ENCODE results near the gene USP5.
"Not testable (repeated sequence)": the region's sequence is repeated elsewhere in the genome, so short reads cannot be mapped to it uniquely, and the experiment has no call there.

Gene USP5

GRCh38 chr12:6854036-6854435, 2.1 kb downstream of the USP5 start:
- H3K9me3 Mint-ChIP-seq: no peaks in the 10 kb centered on the region
- H3K36me3 Mint-ChIP-seq (ENCODE audit: low read depth): peaks cover 62% of the 10 kb centered on the region
- no peaks in the 10 kb centered on the region for H3K27me3 Mint-ChIP-seq
- intact Hi-C loops (cut with micrococcal nuclease): no loop called here
- no peak overlapping the region for H3K4me3 Mint-ChIP-seq
- H3K27ac Mint-ChIP-seq: no peak overlapping the region
- peaks cover 28% of the 10 kb centered on the region for H3K4me1 Mint-ChIP-seq (ENCODE audit: low read depth)

GRCh38 chr12:6855322-6855721, 3.4 kb downstream of the USP5 start:
- no peaks in the 10 kb centered on the region for H3K27me3 Mint-ChIP-seq

GRCh38 chr12:6858799-6859198, 6.8 kb downstream of the USP5 start:
- Mint-ChIP-seq H3K27me3 (no peaks in the 10 kb centered on the region), H3K36me3 (ENCODE audit: low read depth) (peaks cover 91% of the 10 kb centered on the region), H3K4me1 (ENCODE audit: low read depth) (peaks cover 6% of the 10 kb centered on the region), H3K9me3 (no peaks in the 10 kb centered on the region), H3K4me3 (no peak overlapping the region), H3K27ac (no peak overlapping the region)
- intact Hi-C loops (cut with micrococcal nuclease): no loop called here

More at GRCh38 chr12:6855322-6855721, 3.4 kb downstream of the USP5 start:
- intact Hi-C loops (cut with micrococcal nuclease): no loop called here
- Mint-ChIP-seq H3K4me1 (ENCODE audit: low read depth) (peaks cover 23% of the 10 kb centered on the region), H3K4me3 (no peak overlapping the region), H3K36me3 (ENCODE audit: low read depth) (peaks cover 75% of the 10 kb centered on the region), H3K9me3 (no peaks in the 10 kb centered on the region), H3K27ac (no peak overlapping the region)

- intact Hi-C loops (cut with micrococcal nuclease): no loop called here
- Mint-ChIP-seq H3K27me3 (no peaks in the 10 kb centered on the region), H3K27ac (no peak overlapping the region), H3K4me1 (ENCODE audit: low read depth) (no peaks in the 10 kb centered on the region), H3K4me3 (no peak overlapping the region), H3K9me3 (no peaks in the 10 kb centered on the region), H3K36me3 (ENCODE audit: low read depth) (peaks cover 97% of the 10 kb centered on the region)
Measured at GRCh38 chr12:6860116-6860515, 8.2 kb downstream of the USP5 start.

- no peaks in the 10 kb centered on the region for H3K9me3 Mint-ChIP-seq
- H3K4me1 Mint-ChIP-seq (ENCODE audit: low read depth): peaks cover under 1% of the 10 kb centered on the region
- no peak overlapping the region for H3K27ac Mint-ChIP-seq
- intact Hi-C loops (cut with micrococcal nuclease): no loop called here
- peaks cover 98% of the 10 kb centered on the region for H3K36me3 Mint-ChIP-seq (ENCODE audit: low read depth)
- H3K4me3 Mint-ChIP-seq: no peak overlapping the region
- no peaks in the 10 kb centered on the region for H3K27me3 Mint-ChIP-seq
Measured at GRCh38 chr12:6860942-6861341, 9.0 kb downstream of the USP5 start.

DNA sequence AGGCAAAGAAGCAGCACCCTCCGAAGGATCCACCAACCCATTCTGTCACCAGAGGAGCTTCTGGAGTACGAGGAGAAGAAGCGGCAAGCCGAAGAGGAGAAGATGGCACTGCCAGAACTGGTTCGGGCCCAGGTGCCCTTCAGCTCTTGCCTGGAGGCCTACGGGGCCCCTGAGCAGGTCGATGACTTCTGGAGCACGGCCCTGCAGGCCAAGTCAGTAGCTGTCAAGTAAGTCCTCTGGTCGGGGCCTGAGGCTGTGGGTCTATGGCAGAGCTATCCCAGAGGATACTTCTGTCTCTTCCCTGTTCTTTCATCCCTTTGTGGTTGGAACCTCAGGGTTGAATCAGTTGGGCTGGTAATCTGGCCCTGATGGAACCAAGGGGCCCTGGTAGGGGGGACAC, 9.4 kb downstream of the USP5 start:
- no peak overlapping the region for H3K27ac Mint-ChIP-seq
- H3K4me1 Mint-ChIP-seq (ENCODE audit: low read depth): peaks cover 5% of the 10 kb centered on the region
- intact Hi-C loops (cut with micrococcal nuclease): no loop called here
- H3K27me3 Mint-ChIP-seq: no peaks in the 10 kb centered on the region
- H3K36me3 Mint-ChIP-seq (ENCODE audit: low read depth): peaks cover 98% of the 10 kb centered on the region
- no peak overlapping the region for H3K4me3 Mint-ChIP-seq
- no peaks in the 10 kb centered on the region for H3K9me3 Mint-ChIP-seq

DNA sequence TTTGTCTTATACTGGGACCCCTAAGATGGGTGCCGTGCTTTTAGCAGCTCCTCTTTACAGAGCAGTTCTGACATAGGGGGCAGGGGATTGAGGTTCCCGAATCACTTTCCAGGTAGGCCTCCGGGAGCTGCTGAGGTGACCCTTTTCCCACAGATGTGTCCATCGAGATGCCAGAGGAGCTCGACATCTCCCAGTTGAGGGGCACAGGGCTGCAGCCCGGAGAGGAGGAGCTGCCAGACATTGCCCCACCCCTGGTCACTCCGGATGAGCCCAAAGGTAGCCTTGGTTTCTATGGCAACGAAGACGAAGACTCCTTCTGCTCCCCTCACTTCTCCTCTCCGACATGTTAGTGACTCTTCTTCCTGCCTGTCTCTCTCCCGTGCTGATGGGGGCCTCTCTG, 11.1 kb downstream of the USP5 start:
- Mint-ChIP-seq H3K4me3 (no peak overlapping the region), H3K4me1 (ENCODE audit: low read depth) (peaks cover 12% of the 10 kb centered on the region), H3K27ac (no peak overlapping the region), H3K9me3 (no peaks in the 10 kb centered on the region), H3K36me3 (ENCODE audit: low read depth) (peaks cover 95% of the 10 kb centered on the region), H3K27me3 (no peaks in the 10 kb centered on the region)
- intact Hi-C loops (cut with micrococcal nuclease): no loop called here

GRCh38 chr12:6863586-6864321, 11.8 kb downstream of the USP5 start:
- Mint-ChIP-seq H3K4me1 (ENCODE audit: low read depth) (peaks cover 18% of the 10 kb centered on the region), H3K27ac (no peak overlapping the region), H3K36me3 (ENCODE audit: low read depth) (peaks cover 95% of the 10 kb centered on the region), H3K9me3 (no peaks in the 10 kb centered on the region), H3K4me3 (no peak overlapping the region), H3K27me3 (no peaks in the 10 kb centered on the region)
- intact Hi-C loops (cut with micrococcal nuclease): no loop called here

GRCh38 chr12:6865307-6865706, 13.4 kb downstream of the USP5 start:
- H3K27ac Mint-ChIP-seq, H3K4me3 Mint-ChIP-seq, H3K27me3 Mint-ChIP-seq, H3K9me3 Mint-ChIP-seq: not testable (repeated sequence)
- intact Hi-C loops (cut with micrococcal nuclease): loop anchor here (5.0 kb wide), 1 partner anchor 72 kb away; no protein-coding TSS in a partner anchor
- Mint-ChIP-seq H3K4me1 (ENCODE audit: low read depth) (peaks cover 34% of the 10 kb centered on the region), H3K36me3 (ENCODE audit: low read depth) (peaks cover 95% of the 10 kb centered on the region)

- intact Hi-C loops (cut with micrococcal nuclease): loop anchor here (5.0 kb wide), 1 partner anchor 71 kb away; no protein-coding TSS in a partner anchor
- Mint-ChIP-seq H3K4me3 (peak overlapping the region; percentile 94), H3K4me1 (ENCODE audit: low read depth) (peaks cover 44% of the 10 kb centered on the region), H3K9me3 (no peaks in the 10 kb centered on the region), H3K27ac (peak overlapping the region; percentile 94), H3K36me3 (ENCODE audit: low read depth) (peaks cover 95% of the 10 kb centered on the region), H3K27me3 (no peaks in the 10 kb centered on the region)
Measured at GRCh38 chr12:6866163-6866919, 14.4 kb downstream of the USP5 start.

GRCh38 chr12:6866920-6867412, 15.0 kb downstream of the USP5 start:
- intact Hi-C loops (cut with micrococcal nuclease): loop anchor here (5.0 kb wide), 1 partner anchor 70 kb away; no protein-coding TSS in a partner anchor
- no peaks in the 10 kb centered on the region for H3K27me3 Mint-ChIP-seq
- peak overlapping the region; percentile 94 for H3K27ac Mint-ChIP-seq
- H3K9me3 Mint-ChIP-seq: no peaks in the 10 kb centered on the region
- H3K36me3 Mint-ChIP-seq (ENCODE audit: low read depth): peaks cover 95% of the 10 kb centered on the region
- H3K4me1 Mint-ChIP-seq (ENCODE audit: low read depth): peaks cover 50% of the 10 kb centered on the region
- H3K4me3 Mint-ChIP-seq: peak overlapping the region; percentile 94

DNA sequence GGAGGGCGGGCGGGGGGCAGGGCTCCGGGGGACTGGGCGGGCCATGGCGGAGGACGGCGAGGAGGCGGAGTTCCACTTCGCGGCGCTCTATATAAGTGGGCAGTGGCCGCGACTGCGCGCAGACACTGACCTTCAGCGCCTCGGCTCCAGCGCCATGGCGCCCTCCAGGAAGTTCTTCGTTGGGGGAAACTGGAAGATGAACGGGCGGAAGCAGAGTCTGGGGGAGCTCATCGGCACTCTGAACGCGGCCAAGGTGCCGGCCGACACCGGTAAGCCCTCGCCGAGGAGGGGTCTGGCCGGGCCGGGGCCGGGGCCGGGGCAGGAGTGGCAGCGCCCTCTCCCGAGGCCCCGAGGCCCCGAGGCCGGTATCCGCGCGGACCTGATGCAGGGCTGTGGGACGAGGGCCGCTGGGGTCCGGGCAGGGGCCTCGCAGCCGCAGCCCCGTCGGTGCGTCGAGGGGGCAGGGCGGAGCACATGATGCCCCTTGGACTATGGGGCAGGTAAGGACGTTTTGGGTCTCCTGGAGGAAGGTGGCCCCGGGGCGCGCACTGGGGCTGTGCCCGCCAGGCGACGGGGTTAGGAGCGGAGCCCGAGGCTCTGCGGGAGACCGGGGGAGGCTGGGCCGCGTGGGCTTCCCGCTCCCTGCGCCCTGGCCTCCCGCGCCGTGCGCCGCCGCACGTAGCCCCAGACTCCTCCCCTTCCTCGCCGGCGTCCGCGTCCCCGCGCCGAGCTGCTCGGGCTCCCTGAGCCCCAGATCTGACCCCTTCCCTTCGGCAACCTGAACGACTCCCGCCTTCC, 15.7 kb downstream of the USP5 start, which contains the start of gene TPI1:
Gene TPI1, plus strand, starts transcription at position 119 of the 798 bp plus-strand sequence. Its CDS starts 36 bp downstream, at position 155.
- peak within 1 kb of the TSS; percentile 94 for H3K27ac Mint-ChIP-seq
- peaks cover 96% of the 10 kb centered on the region for H3K36me3 Mint-ChIP-seq (ENCODE audit: low read depth)
- no peaks in the 10 kb centered on the region for H3K27me3 Mint-ChIP-seq
- H3K4me1 Mint-ChIP-seq (ENCODE audit: low read depth): peaks cover 57% of the 10 kb centered on the region
- H3K9me3 Mint-ChIP-seq: no peaks in the 10 kb centered on the region
- intact Hi-C loops (cut with micrococcal nuclease): loop anchor here (2.0 to 5.0 kb wide), 2 partner anchors 70 to 245 kb away; no protein-coding TSS in a partner anchor
- H3K4me3 Mint-ChIP-seq: peak within 1 kb of the TSS; percentile 94

DNA sequence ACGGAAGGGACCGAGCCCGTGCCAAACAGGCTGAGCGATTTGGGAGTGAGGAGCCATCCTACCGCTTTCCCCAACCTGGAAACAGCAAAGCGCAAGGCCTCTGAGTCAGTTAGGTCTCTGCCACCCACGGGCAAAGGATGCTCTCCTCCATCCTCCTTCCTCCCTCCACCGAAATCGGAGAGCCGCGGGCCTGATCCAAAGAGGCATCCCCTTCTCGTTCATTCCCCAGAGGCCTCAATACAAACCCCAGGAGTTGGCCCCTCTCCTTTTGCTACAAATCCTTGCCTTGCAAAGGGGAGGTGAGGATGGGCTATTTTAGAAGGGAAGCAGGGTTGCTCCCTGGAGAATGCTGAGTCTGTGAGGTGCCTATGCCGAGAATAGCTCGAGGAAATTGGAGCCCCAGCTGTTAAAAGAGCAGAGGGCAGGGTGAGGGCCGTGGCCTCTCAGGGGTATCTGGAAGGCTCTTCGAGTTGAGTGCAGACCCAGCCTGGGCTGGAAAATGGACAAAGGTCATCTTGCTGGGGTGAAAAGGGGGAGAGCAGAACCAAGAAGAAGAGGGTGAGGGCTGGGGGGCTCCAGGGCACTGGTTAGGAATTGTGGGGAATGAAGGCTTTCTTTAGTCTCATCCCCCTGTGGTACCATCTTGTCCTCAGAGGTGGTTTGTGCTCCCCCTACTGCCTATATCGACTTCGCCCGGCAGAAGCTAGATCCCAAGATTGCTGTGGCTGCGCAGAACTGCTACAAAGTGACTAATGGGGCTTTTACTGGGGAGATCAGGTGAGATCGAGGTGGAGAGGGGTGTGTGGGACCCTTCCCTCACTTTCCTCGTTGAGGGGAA, 16.5 kb downstream of the USP5 start:
- Mint-ChIP-seq H3K36me3 (ENCODE audit: low read depth) (peaks cover 96% of the 10 kb centered on the region), H3K27me3 (no peaks in the 10 kb centered on the region), H3K4me3 (peak overlapping the region; percentile 94), H3K4me1 (ENCODE audit: low read depth) (peaks cover 60% of the 10 kb centered on the region), H3K27ac (peak overlapping the region; percentile 94), H3K9me3 (no peaks in the 10 kb centered on the region)
- intact Hi-C loops (cut with micrococcal nuclease): loop anchor here (2.0 to 5.0 kb wide), 2 partner anchors 69 to 244 kb away; no protein-coding TSS in a partner anchor
